ENCODE data around the gene NOL4L. TPM values are rescaled to one million over a fixed set of nuclear protein-coding genes. Genes with fewer than 3 reads are reported as not detected.
A peak's percentile ranks its signal among the peaks of the same experiment; 100 is the strongest.

NOL4L gene
- total and polyA plus RNA-seq, 5 experiments from 2014 or later, result 10.0 to 66.1 (median 21.5) TPM

DNA sequence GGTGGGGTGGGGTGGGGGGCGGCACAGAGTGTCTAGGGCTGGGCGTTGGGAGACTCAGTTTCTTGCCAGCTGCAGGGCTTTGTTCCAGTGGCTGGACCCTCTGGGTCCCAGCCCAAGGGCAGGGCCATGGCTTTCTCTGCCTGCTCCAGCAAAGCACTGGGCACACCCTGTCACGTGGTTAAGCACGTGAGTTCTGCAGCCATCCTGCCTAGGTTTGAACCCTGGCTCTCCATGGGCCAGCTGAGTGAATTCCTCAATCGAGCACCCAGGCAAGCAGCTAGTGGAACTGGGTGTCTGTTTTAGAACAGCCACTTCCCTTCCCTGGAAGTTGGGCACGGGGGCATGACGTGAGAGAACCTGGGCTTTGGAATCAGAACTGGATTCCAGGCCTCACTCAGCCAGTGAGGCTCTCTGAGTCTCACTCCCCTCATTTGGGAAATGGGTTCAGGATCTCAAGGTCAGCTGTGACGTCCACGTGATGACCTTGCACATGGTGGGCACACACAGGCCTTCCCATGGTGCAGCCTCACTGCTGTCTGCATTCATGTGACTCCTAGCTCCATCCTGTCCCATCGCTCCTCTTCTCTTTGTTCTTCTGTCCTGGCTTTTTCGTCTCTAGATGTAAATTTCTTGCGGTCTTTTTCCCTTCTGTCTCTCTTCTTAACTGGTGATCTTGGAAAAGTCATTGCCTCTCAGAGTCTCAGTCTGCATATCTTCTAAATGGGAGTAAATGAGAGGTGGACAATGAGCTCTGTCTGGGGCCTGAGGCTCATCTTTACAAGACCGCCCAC lies 45.9 kb downstream of the NOL4L start:
- no peak for DNase-seq
- POLR2A ChIA-PET, result interaction anchor here (0.6 to 29.2 kb wide), 19 partner anchors 8 to 182 kb away, joined by 3 to 883 read pairs (median 6); partner anchors contain the start of gene NOL4L

DNA sequence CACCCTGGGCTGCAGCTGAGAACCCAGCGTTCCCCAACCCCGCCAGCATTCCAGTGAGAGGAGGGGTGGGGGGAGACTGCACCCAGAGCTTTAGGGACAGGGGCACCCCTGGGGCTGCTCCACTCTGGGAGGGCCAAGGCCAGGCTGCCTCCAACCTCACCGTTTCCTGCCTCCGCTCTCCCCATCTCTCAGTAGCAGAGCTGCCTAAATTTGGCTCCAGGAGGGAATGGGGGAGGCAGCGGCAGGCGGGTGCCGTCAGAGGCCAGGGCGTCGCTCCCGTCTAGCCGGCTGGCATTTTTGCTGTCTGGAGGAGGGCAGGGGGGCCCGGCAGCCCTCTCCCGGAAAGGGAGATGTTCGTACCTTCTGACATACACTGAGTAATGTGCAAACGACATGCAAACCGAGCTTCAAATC lies 46.6 kb downstream of the NOL4L start:
- DNase-seq (peak in 6 of 10 donors; percentile 22 to 53 (median 48)), ATAC-seq (no peak)
- peaks cover 0 to 3% (median 0%) of the 10 kb centered on the region in 3 donors for H3K36me3 Mint-ChIP-seq
- H3K27ac Mint-ChIP-seq, result peak overlapping the region; percentile 97 to 100 (median 99)
- no peaks in the 10 kb centered on the region for H3K27me3 Mint-ChIP-seq
- H3K9me3 Mint-ChIP-seq, result no peaks in the 10 kb centered on the region
- POLR2A ChIA-PET, result interaction anchor here (1.0 to 29.2 kb wide), 14 partner anchors 8 to 181 kb away, joined by 3 to 883 read pairs (median 6); partner anchors contain the start of gene NOL4L
- H3K4me3 Mint-ChIP-seq, result peak overlapping the region; percentile 76 to 94 (median 84)
- H3K4me1 Mint-ChIP-seq, result peaks cover 41 to 90% (median 85%) of the 10 kb centered on the region in 4 donors

More for the DNA sequence above, 45.9 kb downstream of the NOL4L start:
- Mint-ChIP-seq H3K9me3 (no peaks in the 10 kb centered on the region), H3K27me3 (no peaks in the 10 kb centered on the region), H3K36me3 (peaks cover 0 to 3% (median 0%) of the 10 kb centered on the region in 3 donors), H3K4me1 (peaks cover 47 to 90% (median 85%) of the 10 kb centered on the region in 4 donors), H3K27ac (peak overlapping the region; percentile 97 to 100 (median 99)), H3K4me3 (peak overlapping the region; percentile 80 to 99 (median 86))
- ATAC-seq, result no peak

DNA sequence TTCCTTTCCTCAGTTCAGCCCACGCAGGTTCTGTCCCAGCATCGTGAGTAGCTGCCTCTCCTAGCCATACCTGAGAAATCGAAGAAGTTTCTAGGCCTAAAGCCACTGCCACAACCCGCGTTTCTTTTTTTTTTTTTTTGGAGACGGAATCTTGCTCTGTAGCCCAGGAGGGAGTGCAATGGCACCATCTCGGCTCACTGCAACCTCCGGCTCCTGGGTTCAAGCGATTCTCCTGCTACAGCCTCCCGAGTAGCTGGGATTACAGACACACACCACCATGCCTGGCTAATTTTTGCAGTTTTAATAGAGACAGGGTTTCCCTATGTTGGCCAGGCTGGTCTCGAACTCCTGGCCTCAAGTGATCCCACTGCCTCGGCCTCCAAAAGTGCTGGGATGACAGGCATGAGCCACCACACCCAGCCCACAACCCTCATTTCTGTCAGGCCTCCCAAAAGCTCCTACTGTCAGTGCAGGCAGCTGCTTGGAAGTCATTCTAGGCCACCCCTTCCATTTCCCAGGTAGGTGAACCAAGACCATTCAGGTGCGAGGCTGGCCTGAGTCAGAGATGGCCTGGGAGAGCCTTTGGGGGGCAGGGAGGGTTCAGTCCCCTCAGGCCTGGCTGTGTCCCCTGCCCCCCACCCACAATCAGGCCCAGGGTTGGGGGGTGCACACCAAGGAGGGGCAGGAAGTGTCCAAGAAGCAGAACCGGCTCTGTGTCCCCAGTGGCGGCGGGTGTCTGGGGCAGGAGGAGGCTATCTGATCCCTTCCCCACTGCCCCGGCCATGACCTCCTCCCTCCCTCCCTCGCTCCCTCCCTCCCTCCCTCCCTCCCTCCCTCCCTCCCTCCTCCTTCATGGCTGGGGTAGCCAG lies 47.2 kb downstream of the NOL4L start:
- Mint-ChIP-seq H3K9me3 (no peaks in the 10 kb centered on the region), H3K27ac (peak overlapping the region; percentile 97 to 100 (median 99)), H3K4me1 (peaks cover 39 to 90% (median 85%) of the 10 kb centered on the region in 4 donors), H3K27me3 (no peaks in the 10 kb centered on the region), H3K36me3 (peaks cover 0 to 3% (median 0%) of the 10 kb centered on the region in 3 donors), H3K4me3 (peak overlapping the region; percentile 84 to 98 (median 95))
- ATAC-seq (no peak), DNase-seq (no peak)
- POLR2A ChIA-PET, result interaction anchor here (0.8 to 29.2 kb wide), 16 partner anchors 9 to 177 kb away, joined by 3 to 883 read pairs (median 6); partner anchors contain the start of gene NOL4L

DNA sequence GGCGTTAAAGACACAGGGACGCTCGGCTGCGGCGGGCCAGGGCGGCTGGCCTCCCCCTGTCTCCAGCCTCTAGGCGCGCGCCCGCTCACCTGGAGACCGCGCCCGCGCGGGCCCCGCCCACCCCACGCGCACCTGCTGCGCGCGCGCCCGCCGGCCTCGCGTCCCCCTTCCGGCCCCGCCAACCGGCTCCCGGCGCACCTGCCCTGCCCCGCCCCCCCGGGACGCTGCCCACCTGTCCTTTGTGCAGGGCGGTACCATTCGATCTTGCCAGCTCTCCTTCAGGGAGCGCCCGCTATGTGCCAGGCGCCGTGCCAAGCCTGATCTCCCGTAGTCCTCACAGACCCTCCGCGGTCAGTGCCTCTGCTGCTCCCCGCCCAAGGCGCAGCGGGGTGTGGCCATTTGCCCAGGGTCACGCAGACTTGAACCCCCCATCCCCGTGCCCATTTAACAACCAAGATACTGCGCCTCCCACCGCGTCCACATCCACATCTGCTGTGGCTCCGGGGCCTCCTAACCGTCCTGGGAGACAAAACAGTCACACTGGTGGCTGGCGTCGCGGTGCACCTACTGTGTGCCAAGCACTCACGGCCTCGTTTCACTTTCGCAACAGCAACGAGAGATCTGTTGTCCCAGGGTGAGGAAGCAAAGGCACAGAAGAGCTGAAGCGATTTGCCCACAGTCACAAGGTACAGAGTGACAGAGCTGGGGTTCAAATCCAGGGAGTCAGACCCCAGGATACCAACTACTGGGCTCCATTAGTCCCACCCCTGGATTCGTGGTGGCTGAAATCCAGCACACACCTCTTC lies 48.1 kb downstream of the NOL4L start:
- H3K9me3 Mint-ChIP-seq, result no peaks in the 10 kb centered on the region
- POLR2A ChIA-PET, result interaction anchor here (0.8 to 29.2 kb wide), 18 partner anchors 10 to 178 kb away, joined by 3 to 883 read pairs (median 8); partner anchors contain the start of genes ASXL1 and NOL4L
- H3K4me3 Mint-ChIP-seq, result peak overlapping the region; percentile 84 to 98 (median 95)

DNA sequence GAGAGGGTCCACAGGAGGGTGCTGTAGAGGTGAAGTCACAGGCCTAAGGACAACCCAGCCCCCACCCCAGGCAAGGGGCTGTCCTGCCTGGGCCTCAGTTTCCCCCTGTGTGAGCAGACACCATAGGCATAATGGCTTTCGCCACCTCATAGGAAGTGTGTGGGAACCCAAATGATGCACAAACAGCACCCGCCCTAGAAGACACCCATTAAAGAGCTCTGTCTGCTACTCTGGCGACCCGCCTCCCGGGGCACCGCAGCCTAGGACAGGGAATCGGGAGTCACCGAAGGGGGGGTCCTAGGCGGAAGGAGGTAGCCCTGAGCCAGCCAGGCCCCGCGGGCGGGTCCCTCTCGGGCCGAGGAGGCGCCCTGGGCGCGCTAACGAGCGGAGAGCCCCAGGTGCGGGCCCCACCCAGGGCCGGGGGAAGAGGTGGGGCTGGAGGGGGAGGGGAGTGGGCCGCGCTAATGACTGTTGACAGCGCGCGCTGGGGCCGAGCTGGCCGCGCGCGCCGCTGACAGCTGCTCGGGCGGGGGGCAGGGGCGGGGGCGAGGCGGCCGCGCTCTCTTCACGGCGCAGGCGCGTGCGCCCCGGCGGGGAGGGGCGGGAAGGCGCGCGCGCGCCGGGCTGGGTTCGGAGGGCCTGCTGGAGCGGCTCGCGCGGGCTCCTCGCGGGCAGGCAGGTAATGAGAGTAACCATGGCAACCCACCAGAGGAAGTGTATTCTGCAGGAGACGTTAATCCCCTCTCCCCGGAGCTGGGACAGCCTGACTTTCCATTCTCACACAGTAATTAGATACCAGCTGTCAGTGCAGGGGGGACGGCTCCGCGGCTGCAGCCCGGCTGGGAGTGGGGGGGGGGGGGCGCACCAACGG lies 48.9 kb downstream of the NOL4L start:
- Mint-ChIP-seq H3K4me1 (peaks cover 37 to 93% (median 86%) of the 10 kb centered on the region in 4 donors), H3K27me3 (no peaks in the 10 kb centered on the region), H3K4me3 (peak overlapping the region; percentile 79 to 96 (median 88)), H3K9me3 (no peaks in the 10 kb centered on the region), H3K27ac (peak overlapping the region; percentile 90 to 100 (median 98)), H3K36me3 (peaks cover 0 to 5% (median 0%) of the 10 kb centered on the region in 3 donors)
- POLR2A ChIA-PET, result interaction anchor here (0.5 to 29.2 kb wide), 18 partner anchors 11 to 177 kb away, joined by 3 to 883 read pairs (median 8); partner anchors contain the start of genes ASXL1 and NOL4L
- ATAC-seq (peak; percentile 30 to 62), DNase-seq (peak; percentile 71 to 89 (median 78))

More for the DNA sequence above, 48.1 kb downstream of the NOL4L start:
- Mint-ChIP-seq H3K27me3 (no peaks in the 10 kb centered on the region), H3K27ac (peak overlapping the region; percentile 97 to 100 (median 99)), H3K4me1 (peaks cover 38 to 90% (median 85%) of the 10 kb centered on the region in 4 donors), H3K36me3 (peaks cover 0 to 3% (median 0%) of the 10 kb centered on the region in 3 donors)
- DNase-seq, result peak; percentile 58 to 85 (median 70)
- peak; percentile 12 to 26 for ATAC-seq

DNA sequence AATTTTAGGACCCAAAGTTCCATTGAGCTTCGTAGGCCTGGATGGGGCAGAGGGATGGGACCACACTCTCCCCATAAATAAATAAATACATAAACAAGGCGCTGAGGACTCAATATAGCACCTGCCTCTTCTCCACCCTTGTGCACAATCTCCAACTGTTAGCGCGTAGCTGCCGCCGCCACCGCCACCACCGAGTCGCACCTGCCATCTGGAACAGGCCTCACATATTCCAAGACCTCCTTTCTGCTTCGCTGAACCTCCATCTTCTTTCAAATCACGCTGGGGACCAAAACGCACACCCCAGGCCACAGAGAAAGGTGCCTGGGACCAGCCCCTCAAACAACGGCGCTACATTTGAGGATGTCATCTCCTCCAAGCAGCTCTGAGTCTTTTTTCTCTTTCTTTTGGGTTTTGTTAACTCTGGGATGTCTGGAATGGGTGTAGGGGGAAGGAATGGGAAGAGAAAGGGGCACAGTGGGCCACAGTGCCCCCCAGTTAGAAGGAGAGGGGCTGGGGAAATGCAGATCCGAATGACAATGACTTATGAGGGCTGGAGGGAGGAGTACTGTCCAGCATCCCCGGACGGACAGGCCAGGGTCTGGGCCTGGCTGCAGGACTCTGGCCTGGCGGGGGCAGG lies 49.7 kb downstream of the NOL4L start:
- Mint-ChIP-seq H3K9me3 (no peaks in the 10 kb centered on the region), H3K36me3 (peaks cover 0 to 5% (median 0%) of the 10 kb centered on the region in 3 donors), H3K4me3 (peak overlapping the region; percentile 79 to 96 (median 88)), H3K27ac (peak overlapping the region; percentile 90 to 100 (median 98)), H3K4me1 (peaks cover 34 to 90% (median 85%) of the 10 kb centered on the region in 4 donors), H3K27me3 (no peaks in the 10 kb centered on the region)
- POLR2A ChIA-PET, result interaction anchor here (0.7 to 29.2 kb wide), 19 partner anchors 11 to 1577 kb away, joined by 3 to 883 read pairs (median 7); partner anchors contain the start of genes ASXL1, EIF2S2 and NOL4L
- ATAC-seq, result peak; percentile 11 to 21
- peak in 7 of 10 donors; percentile 35 to 63 (median 50) for DNase-seq

DNA sequence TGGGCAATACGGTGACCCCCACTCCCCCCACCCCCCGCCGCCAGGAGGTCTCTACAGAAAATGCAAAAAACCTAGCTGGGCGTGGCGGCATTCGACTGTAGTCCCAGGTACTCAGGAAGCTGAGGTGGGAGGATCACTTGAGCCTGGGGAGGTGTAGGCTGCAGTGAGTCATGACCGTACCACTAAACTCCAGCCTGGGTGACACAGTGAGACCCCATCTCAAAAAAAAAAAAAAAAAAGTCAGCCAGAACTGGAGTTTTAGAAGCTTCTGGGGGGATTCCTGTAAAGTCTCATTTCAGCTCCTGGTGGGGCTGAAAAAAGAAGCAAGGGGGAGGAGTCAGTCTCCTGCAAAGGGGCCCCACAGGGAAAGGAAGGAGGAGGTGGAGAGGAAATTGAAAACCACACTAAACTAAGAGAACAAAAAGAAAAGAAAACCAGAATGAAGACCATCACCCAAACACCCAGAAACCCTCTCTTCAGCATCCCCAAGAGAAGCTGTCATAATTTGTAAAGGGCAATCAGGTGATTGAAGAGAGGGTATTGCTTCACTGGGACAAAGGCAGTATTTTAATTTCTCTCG lies 50.4 kb downstream of the NOL4L start:
- Mint-ChIP-seq H3K4me3 (peak overlapping the region; percentile 79 to 96 (median 88)), H3K4me1 (peaks cover 32 to 88% (median 85%) of the 10 kb centered on the region in 4 donors), H3K36me3 (peaks cover 0 to 5% (median 0%) of the 10 kb centered on the region in 3 donors), H3K9me3 (no peaks in the 10 kb centered on the region), H3K27ac (peak overlapping the region; percentile 90 to 100 (median 98)), H3K27me3 (no peaks in the 10 kb centered on the region)
- peak; percentile 16 to 38 for ATAC-seq
- peak in 8 of 10 donors; percentile 43 to 83 (median 71) for DNase-seq
- POLR2A ChIA-PET, result interaction anchor here (0.6 to 29.2 kb wide), 19 partner anchors 12 to 1578 kb away, joined by 3 to 883 read pairs (median 6); partner anchors contain the start of genes ASXL1, EIF2S2 and NOL4L

DNA sequence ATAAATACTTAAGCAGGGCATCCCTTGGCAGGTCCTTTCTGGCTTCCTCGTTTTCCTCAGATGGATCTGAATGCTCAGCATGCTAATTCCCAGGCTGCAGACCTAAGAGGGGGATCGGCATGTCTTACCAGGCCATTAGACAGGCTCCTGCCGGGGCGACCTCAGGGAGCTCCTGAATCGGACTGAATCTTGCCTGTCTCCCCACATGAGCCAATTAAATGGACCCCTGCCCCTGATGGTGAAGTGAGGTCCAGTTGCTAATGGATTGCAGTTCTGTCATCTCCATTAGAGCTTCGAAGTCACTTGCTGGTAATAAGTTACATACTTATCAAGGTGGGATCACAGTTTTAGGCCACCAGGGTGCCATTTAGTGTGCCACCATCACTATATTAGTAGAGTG lies 51.4 kb downstream of the NOL4L start:
- peaks cover 0 to 2% (median 0%) of the 10 kb centered on the region in 3 donors for H3K36me3 Mint-ChIP-seq
- ATAC-seq, result no peak
- peaks cover 36 to 88% (median 85%) of the 10 kb centered on the region in 4 donors for H3K4me1 Mint-ChIP-seq
- H3K27me3 Mint-ChIP-seq, result no peaks in the 10 kb centered on the region
- peak in 1 of 10 donors; percentile 51 for DNase-seq
- H3K4me3 Mint-ChIP-seq, result peak overlapping the region; percentile 55 to 96 (median 85)
- H3K27ac Mint-ChIP-seq, result peak overlapping the region in 9 of 10 donors; percentile 90 to 100 (median 98)
- POLR2A ChIA-PET, result interaction anchor here (3.0 to 29.2 kb wide), 4 partner anchors 13 to 175 kb away, joined by 12 to 883 read pairs (median 58); partner anchors contain the start of genes ASXL1 and NOL4L
- H3K9me3 Mint-ChIP-seq, result no peaks in the 10 kb centered on the region

DNA sequence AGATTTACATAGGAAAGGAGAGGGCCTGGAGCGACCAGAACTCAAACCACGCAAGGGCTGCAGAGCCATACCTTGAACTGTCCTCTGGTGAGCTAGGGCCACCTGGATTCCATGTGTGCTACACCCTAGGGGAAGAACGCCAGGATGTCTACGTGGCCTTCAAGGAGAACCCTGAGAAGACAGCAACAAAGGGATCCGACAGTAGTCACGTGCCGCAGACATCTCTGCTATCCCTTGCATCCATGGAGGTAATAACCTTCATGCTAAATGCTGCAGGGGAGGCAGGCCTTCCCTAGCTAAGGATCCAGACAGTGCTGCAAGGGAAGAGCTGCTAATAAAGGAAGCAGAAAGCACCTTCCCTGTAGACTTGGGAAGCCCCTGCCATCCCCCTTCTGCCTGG lies 52.9 kb downstream of the NOL4L start:
- Mint-ChIP-seq H3K36me3 (peaks cover 0 to 4% (median 0%) of the 10 kb centered on the region in 3 donors), H3K9me3 (no peaks in the 10 kb centered on the region), H3K4me3 (peak overlapping the region in 5 of 10 donors; percentile 15 to 68 (median 44)), H3K27ac (peak overlapping the region; percentile 85 to 100 (median 92)), H3K4me1 (peaks cover 46 to 92% (median 88%) of the 10 kb centered on the region in 4 donors), H3K27me3 (no peaks in the 10 kb centered on the region)
- DNase-seq, result peak in 1 of 10 donors; percentile 2
- POLR2A ChIA-PET, result interaction anchor here (0.9 to 29.2 kb wide), 2 partner anchors 10 to 14 kb away, joined by 3 to 883 read pairs; no protein-coding TSS in a partner anchor
- ATAC-seq, result no peak

All from naive thymus-derived CD8-positive, alpha-beta T cell (primary cell).